A673 (cell line): ENCODE data around the gene FAM118B.

ENCODE experiments used
- EZH2 ChIP-seq: fragments of 200-600 bp; sonication (generic); IDR thresholded peaks from 2 replicates; pipeline ENCODE4 v1.6.1; 2017; ENCODE audit warnings: borderline replicate concordance, low read depth, mild to moderate bottlenecking, mixed read lengths, antibody characterized with exemption, low read length; ENCODE audit not compliant: poor library complexity, severe bottlenecking
- TF ChIP-seq, protein P1 (sequence below): fragments of 300-800, 200-600 bp; sonication (generic); conservative IDR thresholded peaks from 2 replicates; pipeline ENCODE4 v1.5.1; 2017; ENCODE audit warnings: low read depth, mild to moderate bottlenecking, antibody characterized with exemption, low read length, moderate library complexity, mixed read lengths

DNA sequence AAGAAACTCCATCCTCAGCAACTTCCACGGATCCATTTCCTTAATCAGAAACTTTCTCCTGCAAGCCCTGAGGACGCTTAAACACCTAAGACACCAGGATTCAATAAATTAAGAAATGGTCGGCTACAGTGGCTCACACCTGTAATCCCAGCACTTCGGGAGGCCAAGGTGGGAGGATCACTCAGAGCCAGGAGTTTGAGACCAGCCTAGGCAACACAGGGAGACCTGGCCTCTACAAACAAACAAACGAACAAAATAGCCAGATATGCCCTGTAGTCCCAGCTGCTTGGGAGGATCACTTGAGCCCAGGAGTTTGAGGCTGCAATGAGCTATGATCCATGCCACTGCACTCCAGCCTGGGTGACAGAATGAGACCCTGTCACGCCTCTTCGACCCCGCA is 46.8 kb upstream of the FAM118B start:
- TF ChIP-seq, protein P1, sequence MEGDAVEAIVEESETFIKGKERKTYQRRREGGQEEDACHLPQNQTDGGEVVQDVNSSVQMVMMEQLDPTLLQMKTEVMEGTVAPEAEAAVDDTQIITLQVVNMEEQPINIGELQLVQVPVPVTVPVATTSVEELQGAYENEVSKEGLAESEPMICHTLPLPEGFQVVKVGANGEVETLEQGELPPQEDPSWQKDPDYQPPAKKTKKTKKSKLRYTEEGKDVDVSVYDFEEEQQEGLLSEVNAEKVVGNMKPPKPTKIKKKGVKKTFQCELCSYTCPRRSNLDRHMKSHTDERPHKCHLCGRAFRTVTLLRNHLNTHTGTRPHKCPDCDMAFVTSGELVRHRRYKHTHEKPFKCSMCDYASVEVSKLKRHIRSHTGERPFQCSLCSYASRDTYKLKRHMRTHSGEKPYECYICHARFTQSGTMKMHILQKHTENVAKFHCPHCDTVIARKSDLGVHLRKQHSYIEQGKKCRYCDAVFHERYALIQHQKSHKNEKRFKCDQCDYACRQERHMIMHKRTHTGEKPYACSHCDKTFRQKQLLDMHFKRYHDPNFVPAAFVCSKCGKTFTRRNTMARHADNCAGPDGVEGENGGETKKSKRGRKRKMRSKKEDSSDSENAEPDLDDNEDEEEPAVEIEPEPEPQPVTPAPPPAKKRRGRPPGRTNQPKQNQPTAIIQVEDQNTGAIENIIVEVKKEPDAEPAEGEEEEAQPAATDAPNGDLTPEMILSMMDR: no peak
- no peak for TF ChIP-seq EZH2
